GM18526 (cell line): ENCODE results near the gene SH3GL1.

ENCODE experiments used
- POLR2A ChIP-seq: IDR thresholded peaks from 3 replicates; pipeline ENCODE4 v1.6.1; 2011; ENCODE audit not compliant: insufficient read length; ENCODE audit errors: extremely low read depth

SH3GL1 gene

GRCh38 chr19:4441994-4442818 is 41.9 kb upstream of the SH3GL1 start:
- no peak for TF ChIP-seq POLR2A

- TF ChIP-seq POLR2A: no peak
These were observed 38.9 kb upstream of the SH3GL1 start for GRCh38 chr19:4439243-4439642.

GRCh38 chr19:4437103-4437502 is 36.8 kb upstream of the SH3GL1 start:
- TF ChIP-seq POLR2A: no peak

GRCh38 chr19:4436231-4436630 is 35.9 kb upstream of the SH3GL1 start:
- TF ChIP-seq POLR2A: no peak

GRCh38 chr19:4434391-4434790 is 34.0 kb upstream of the SH3GL1 start:
- no peak for TF ChIP-seq POLR2A

- TF ChIP-seq POLR2A: no peak
These were observed 32.7 kb upstream of the SH3GL1 start for GRCh38 chr19:4432918-4433506.

- TF ChIP-seq POLR2A: no peak
These were observed 31.7 kb upstream of the SH3GL1 start for GRCh38 chr19:4431808-4432674.

GRCh38 chr19:4431296-4431695 is 30.9 kb upstream of the SH3GL1 start:
- no peak for TF ChIP-seq POLR2A

- TF ChIP-seq POLR2A: no peak
These were observed 30.4 kb upstream of the SH3GL1 start for GRCh38 chr19:4430760-4431159.

- TF ChIP-seq POLR2A: no peak
These were observed 29.4 kb upstream of the SH3GL1 start for GRCh38 chr19:4429771-4430171.

GRCh38 chr19:4429256-4429655 is 28.9 kb upstream of the SH3GL1 start:
- no peak for TF ChIP-seq POLR2A

GRCh38 chr19:4428326-4428975 is 28.1 kb upstream of the SH3GL1 start:
- no peak for TF ChIP-seq POLR2A

- TF ChIP-seq POLR2A: no peak
These were observed 25.2 kb upstream of the SH3GL1 start for GRCh38 chr19:4425537-4425936.

- TF ChIP-seq POLR2A: no peak
These were observed 23.2 kb upstream of the SH3GL1 start for GRCh38 chr19:4423416-4424126.

GRCh38 chr19:4416268-4416667 is 15.9 kb upstream of the SH3GL1 start:
- TF ChIP-seq POLR2A: no peak
